Stromal cell of bone marrow (primary cell): ENCODE results near the gene MYRF.

ENCODE experiments used
- DNase-seq: peaks from one replicate; pipeline ENCODE4 v3.0.0-alpha.2; 2012; ENCODE audit warnings: low read depth

MYRF gene

DNA sequence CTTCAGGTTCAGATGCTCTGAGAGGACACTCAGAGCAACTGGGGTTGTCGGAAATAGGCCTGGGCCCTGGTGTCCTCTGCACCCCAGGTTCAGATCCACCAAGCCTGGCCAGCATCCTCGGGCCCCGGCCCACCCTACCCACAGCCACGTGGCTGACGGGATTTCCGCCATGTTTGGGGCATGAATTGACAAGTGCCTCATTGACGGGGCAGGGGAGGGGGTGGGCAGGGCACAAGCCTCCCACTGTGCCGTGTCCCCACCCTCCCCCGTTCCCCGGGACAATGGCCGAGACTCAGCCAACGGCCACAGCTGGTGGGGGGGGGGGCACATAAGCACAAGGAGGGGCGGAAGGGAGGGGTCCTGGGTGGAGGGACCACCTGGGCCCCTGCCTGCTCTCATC lies 8.5 kb downstream of the MYRF start:
- no peak for DNase-seq

DNA sequence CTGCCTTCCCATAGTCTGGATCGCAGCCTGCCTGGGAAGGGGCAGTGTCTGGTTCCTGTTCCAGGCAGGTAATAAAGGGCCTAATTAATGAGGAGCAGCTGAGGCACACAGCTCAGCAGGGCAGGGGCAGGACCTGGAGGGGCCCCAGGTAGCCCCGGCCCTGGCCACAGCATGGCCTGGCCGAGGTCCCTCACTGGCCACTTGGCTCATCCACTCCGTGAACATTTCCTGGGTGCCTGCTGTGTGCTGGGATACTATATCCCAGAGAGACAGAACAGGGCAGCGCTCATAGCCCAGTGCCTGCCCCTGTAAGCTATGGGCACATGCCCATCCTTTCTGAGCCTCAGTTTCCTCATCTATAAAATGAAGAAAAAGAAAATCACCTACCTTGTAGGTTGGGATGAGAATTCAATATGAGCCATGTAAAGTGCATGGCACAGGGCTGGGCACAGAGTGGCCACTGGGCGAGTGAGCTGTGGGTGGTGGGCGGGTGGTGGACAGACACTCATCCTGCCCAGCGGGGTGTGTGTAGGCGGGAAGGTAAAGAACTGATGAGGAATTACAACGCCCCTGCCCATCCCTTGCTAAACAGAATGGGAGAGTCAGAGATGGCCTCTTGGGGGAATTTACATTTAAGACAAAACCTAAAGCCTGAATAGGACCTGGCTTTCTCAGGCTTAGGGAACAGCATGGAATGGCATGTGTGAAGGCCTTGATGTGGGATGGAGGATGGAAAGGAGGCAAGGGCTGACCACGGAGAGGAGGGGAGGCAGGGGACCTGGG lies 9.2 kb downstream of the MYRF start:
- no peak for DNase-seq

DNA sequence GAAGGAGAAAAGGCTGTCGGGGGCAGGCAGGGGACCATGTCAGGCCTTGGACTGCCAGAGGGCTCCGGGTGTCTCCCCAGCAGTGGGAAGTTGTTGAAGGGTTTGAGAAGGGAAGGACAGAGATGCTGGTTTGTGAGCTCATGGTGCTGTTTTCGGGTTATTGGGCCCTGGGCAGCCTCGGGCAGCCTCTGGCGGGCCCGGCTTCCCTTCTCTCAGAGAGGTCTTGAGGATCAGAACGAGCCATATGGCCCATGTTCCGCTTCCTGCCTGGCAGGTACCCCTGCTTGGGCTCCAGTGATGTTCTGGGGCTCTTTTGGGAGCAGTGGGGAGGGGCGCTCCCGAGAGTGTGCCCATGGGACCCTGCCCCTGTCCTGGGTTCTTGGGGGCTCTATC lies 9.8 kb downstream of the MYRF start:
- DNase-seq = no peak

DNA sequence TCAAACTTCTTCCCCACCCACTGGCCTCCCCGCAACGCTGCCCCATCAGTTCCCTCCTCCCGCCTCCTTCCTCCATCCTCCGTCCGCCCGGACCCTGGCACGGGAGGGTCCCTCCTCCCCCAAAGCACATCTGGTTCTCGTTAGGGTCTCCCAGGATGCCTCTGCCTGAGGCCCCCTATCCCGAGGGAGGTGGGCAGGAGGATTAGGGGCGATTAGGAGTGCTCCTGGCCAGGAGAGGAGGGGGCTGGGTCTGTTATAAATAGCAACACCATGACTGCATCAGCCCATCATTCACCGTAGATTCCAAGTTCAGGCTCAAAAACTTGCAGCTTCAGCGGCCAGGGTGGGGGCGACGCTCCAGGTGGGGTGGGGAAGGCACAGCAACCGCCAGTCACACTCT lies 10.4 kb downstream of the MYRF start:
- no peak for DNase-seq

DNA sequence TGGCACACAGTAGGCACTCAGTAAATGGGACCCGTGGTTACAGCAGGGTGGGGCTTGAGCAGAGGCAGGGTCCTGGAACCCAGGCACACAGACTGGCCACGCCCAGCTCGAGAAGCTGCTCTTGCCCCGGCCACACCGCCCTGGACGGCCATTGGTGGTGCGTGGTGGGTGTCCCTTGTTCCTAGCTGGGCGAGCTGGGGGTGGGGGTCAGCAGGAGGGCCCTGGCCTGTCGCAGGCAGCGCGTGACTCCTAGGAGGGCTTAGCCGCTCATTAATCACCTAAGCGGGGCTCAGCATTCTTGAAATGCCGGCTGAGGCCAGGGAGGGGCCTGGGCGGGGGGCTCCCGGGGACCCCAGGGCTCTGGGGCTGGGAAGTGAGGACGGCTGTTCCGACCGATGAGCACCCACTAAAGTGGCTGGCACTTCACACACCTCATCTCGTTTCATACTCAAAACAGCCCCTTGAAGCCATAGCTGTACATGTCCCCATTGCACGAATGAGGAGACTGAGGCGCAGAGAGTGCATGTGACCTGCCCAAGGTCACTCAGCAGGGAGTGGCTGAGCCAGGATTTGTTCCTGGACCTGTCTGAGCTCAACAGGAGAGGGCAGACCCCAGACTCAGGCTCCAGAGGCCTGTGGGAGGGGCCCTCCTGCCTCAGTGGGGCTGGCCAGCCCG lies 11.6 kb downstream of the MYRF start:
- no peak for DNase-seq

DNA sequence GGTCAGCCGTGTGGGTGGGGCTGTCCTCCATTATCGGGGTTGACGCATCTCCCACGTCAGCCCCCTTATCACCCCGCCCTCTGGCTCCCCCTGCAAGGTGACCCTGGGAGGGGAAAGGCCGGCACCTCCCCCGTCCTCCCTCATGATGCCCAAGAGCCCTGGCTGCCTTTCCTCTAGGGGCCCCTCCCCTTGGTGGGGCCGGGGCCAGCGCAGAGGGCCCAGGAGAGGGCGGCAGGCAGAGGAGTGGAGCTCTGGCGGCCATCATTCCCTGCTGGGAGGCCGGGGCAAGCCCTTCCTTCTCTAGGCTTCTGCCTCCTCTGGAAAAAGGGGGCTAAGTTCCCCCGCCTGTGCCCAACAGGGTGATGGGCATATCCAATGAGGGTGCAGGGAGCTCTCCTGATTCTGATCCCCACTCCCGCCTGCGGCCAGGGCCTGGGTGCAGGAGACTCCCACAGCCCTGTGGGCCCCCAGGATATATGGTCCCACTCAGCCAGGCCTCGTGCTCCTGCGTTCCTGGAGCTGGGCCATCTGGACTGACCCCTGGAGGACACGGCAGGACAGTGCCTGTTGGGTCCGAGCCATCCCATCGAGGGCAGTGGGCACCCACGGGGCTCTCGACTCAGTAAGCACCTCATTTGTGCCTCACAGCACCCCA lies 12.3 kb downstream of the MYRF start:
- DNase-seq = no peak

DNA sequence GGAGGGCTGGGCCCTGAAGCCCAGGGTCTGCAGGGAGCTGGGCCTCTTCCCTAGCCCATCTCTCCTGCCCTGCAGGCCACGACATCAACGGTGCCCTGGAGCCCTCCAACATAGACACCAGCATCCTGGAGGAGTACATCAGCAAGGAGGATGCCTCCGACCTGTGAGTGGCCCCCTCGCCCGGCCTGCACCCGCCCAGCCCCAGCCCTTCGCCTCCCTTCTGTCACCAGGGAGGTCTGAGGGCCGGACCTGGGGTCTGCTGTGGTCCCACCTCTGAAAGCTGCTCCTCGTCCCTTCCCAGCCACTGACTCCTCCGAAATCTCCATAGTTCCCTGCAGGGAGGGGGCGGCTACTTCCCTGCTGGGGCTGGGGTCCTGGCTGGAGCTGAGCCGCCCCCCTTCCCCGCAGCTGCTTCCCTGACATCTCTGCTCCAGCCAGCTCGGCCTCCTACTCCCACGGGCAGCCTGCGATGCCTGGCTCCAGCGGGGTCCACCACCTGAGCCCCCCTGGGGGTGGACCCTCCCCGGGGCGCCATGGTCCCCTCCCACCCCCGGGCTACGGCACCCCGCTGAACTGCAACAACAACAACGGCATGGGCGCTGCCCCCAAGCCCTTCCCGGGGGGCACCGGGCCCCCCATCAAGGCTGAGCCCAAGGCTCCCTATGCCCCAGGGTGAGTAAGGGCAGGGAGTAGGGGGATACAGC lies 13.3 kb downstream of the MYRF start:
- DNase-seq = no peak

DNA sequence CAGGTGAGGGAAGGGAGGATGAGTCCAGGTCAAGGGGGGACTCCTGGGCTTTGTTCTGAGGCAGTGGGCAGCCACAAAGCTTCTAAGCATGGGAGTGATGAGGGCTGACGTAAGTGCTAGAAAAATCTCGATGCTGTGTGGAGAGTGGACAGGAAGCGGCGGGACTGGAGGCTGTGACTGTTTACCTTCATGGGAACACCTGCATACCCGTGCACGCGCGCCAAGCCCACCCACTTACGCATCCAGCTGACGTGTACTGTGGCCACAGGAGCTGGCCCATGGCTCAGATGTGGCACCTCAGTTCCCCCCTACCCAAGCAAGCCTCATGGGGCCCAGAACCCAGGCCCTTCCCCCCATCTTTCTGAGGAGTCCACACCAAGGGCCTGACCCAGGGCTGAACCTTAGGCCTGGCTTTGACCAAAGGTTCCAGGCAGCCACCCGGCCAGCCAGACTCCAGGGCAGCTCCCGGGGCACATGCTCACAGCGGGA lies 14.0 kb downstream of the MYRF start:
- DNase-seq = no peak

DNA sequence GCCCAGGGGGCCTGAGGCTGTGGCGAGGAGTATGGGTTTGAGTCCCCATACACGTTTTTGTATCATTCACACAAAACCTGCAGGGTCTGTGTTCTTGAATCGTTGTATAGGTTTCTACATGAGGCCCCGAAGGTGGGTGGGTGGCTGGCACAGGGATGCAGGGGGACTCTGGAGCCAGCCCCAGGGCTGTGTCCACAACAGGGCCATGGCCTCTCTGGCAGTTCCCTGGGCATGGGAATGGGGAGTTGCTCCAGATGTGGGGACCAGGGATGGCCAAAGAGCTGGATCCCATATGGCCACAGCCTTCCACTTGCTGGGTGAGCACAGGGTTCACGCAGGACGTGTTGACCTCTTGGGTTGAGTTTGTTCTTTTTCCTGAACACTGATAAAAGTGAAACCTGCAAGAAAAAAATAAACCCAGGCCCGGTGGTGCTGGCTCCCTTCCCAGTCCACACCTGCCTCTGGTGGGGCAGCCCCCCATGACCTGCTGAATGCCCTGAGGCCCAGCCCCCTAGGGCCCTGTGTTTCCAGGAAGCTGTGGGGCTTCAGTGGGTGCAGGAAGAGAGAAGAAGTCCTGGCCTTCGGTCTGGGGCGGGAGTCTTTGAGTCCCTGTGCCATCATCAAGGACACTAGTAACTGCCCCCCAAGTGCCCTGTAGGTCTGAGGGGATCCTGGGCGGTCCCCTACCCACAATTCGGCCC lies 16.1 kb downstream of the MYRF start:
- no peak for DNase-seq

DNA sequence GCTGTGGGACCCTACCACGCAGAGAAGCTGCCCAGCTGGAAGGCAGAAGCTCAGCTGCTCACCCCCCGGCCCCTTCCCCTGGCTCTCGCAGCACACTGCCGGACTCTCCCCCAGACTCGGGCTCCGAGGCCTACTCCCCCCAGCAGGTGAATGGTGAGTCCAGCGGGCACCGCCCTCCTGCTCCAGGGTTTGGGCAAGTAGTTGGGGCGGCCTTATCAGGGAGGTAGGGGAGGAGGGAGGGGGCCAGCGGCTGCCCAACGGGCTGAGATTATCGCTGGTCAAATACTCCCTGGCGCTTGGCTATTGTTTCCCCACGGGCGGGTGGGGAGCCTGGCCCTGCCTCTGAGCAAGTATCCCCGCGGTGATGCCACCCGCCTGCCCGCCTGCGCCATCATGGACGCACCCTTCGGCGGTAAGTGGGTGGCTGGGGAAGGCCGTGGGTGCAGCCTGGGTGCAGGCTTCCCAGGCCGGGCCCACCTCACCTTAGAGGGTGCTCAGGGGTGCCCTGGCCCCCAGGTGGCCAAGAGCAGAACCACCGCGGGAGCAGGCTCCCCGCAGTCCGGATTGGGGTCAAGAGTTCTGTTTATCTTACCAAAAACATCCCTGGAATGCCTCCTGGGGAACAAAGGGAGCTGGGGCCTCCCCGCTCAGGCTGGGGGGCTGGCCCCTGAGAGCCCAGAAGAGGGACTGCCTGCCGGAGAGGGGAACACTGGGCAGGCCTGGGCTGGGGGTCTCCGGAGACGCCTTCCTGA lies 16.9 kb downstream of the MYRF start:
- DNase-seq = no peak

DNA sequence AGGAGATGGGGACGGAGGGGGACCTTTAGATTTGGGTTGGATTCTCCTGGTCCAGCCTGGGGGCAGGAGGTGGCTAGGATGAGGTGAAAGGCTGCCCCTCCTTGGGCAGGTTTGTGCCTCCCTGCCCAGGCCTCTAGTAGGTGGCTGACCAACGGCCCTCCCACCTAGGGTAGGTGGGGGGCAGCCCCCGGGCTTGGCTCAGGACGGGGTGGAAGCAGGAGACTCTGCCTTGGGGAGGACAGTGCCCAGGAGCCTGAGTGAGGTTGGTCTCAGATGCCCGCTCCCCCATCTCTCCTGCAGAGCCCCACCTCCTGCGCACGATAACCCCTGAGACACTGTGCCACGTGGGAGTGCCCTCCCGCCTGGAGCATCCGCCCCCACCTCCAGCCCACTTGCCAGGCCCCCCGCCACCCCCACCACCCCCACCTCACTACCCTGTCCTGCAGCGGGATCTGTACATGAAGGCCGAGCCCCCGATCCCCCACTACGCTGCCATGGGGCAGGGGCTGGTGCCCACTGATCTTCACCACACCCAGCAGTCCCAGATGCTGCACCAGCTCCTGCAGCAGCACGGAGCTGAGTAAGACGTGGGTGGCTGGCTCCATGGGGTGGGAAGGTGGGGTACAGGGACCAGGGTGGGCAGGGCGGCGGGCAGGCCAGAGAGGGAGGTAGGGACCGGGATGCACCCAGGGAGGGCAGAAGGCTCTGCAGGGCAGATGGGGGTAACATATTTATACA lies 17.7 kb downstream of the MYRF start:
- no peak for DNase-seq

DNA sequence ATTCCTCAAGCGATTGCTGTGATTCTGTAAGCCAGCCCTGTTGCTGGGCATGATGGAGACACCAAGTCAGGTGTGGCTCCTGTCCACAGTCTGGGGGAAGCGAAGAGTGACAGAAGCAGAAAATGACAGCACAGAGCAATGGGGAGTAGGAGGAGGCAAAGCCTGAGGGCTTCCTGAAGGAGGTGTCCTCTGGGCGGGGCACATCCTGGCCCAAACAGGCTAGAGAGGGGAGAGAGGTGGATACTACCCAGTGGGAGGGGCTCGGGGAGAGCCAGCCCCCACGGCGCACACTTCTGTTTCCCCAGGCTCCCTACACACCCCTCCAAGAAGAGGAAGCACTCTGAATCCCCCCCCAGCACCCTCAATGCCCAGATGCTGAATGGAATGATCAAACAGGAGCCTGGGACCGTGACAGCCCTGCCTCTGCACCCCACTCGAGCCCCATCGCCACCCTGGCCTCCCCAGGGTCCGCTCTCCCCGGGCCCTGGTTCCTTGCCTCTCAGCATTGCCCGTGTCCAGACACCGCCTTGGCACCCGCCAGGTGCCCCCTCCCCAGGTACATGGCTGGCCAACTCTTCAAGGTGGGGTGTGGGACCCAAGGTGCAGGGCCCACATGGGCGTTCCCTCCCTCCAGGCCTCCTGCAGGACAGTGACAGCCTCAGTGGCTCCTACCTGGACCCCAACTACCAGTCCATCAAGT lies 18.9 kb downstream of the MYRF start:
- DNase-seq = no peak

DNA sequence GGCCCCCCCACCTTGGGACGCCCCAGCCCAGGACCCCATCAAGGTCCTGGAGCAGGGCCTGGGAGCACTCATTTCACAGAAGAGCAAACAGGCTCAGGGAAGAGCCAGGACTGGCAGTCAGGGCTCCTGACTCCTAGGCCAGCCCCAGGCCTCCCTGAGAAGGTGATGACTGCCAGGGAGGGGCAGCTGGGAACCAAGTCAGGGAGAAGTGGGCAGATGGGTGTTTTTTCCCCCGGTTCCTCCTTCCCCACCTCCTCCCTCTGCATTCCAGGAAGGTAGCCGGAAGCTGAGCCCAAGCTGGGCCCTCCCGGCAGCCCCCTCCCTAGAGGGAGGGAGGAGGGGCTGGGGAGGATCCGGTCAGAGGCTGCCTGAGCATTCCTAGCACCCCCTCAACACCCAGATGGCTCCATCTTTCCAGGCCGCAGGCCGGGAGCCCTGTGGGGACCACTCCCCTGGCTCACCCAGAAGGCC lies 19.6 kb downstream of the MYRF start:
- no peak for DNase-seq

DNA sequence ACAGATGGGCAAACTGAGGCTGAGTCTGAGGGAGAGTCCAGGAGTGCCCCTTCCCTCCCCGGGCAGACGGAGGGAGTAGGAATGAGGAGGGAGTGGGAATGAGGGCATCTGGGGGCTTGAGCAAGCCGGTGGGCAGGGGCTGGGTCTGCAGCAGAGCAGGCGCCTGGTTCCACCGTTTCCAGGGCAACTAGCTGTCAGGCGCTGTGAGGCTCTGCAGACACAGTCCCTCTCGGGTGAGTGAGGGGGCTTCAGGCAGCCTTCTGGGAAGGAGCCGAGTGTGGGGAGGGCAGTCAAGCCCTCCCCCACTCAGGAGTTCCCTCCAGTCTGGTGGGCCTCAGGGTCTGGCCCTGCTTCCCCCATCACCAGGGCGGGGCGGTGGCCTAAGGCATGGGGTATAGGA lies 20.9 kb downstream of the MYRF start:
- DNase-seq = no peak

DNA sequence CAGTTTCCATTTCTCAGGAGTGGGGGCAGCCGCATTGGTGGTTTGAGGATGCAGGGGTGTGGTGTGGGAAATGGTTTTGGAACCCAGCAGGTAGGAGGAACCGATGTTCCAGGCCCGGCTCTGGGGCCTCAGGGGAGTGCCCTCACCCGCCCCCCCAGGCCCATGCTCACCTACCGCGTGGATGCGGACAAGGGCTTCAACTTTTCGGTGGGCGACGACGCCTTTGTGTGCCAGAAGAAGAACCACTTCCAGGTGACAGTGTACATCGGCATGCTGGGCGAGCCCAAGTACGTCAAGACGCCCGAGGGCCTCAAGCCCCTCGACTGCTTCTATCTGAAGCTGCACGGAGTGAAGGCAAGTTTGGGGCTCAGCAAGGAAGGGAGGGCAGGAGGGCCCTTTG lies 21.4 kb downstream of the MYRF start:
- no peak for DNase-seq

DNA sequence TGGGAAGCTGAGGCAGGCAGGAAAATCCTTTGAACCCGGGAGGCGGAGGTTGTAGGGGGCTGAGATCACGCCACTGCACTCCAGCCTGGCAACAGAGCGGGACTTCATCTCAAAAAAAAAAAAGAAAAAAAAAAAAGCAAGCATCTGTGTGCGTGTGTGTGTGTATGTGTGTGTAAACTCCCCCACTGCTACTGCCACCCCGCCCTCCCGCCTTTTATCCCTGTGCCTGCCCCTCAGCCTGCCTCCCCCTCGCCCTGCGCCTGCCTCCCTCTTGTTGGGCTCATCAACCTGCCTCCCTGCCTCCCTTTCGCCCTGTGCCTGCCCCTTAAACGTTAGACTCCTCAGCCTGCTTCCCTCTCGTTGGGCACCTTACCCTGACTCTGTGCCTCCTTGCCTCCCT lies 22.0 kb downstream of the MYRF start:
- DNase-seq = no peak

DNA sequence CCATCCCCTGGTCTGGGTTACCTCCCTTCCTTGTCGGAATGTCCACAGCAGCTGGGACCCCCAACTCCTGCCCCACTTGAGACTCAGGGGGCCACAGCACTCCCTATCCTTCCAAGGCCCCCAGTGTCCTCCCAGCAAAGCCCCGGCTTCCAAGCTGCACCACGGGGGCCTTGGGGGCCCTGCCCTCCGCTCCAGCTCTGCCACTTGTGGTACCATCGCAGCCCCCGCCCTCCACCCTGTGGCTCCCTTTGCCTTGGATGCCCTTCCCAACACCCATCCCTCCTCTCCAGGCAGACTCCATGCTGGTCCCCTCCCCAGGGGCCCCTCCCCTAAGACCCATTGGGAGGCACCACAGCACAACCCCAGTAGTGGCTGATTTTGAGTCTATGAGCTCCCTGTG lies 22.7 kb downstream of the MYRF start:
- no peak for DNase-seq

DNA sequence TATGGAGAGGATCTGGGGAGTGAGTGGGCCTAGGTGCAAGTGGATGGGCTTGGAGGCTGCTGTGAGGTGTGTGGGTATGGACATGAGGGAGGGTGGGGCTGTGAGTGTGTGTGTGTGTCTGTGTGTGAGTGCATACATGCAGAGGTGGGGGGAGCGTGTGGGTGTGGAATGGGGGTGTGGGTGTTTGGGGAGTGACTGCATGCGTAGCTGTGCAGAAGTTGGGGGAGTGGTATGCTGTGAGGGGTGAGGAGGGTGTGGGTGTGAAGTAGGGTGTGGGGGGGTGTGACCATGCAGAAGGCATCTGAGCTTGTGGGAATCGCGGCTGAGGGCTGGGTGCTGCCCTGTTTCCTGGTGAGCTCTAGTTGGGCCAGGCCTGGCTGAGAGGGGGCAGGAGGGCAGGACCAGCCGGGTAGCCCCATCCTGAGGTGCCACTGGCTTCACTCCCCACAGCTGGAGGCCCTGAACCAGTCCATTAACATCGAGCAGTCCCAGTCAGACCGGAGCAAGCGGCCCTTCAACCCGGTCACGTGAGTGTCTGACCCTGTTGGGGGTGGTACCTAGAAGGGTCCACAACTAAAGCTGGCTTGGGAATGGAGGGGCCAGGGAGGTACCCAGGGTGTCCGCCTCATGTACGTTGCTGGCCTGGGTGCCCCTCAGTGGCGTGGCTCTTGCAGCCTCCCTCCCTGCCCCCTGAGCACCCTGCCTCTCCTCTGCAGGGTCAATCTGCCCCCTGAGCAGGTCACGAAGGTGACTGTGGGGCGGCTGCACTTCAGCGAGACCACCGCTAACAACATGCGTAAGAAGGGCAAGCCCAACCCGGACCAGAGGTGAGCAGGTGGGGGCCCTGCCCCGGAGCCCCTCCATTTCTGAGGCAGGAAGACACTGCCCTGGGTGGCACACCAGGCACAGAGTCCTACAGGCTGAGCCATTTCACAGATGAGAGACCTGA lies 23.4 kb downstream of the MYRF start:
- DNase-seq = no peak
